Hepatocyte (in vitro differentiated cells): ENCODE data around the gene ATXN1.

Experiments used
- EZH2 ChIP-seq: fragments of 200-600 bp; sonication (generic); IDR thresholded peaks from 2 replicates; pipeline ENCODE4 v1.6.1; 2016; ENCODE audit warnings: antibody characterized with exemption, mild to moderate bottlenecking, borderline replicate concordance
- TF ChIP-seq, protein P1 (sequence below): fragments of 200-600 bp; sonication (generic); IDR thresholded peaks from 2 replicates; pipeline ENCODE4 v1.5.1; 2016; ENCODE audit warnings: antibody characterized with exemption, mild to moderate bottlenecking; ENCODE audit not compliant: poor library complexity

DNA sequence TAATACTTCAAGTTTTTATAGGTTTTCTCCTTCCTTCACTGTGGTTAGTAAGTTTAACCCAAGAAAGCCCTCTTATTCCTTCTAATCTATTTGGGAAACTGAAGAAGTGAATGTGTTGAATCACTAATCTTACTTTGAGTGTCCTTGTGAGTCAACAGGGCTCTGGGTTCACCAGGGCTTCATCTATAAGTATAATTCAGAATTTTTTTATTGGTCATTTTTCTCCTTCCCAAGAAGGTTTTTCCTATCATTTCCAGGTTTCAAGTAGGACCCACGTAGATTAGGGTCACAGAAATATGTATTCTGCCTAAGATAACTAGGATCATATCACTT is 191.1 kb downstream of the ATXN1 start:
- TF ChIP-seq, protein P1, sequence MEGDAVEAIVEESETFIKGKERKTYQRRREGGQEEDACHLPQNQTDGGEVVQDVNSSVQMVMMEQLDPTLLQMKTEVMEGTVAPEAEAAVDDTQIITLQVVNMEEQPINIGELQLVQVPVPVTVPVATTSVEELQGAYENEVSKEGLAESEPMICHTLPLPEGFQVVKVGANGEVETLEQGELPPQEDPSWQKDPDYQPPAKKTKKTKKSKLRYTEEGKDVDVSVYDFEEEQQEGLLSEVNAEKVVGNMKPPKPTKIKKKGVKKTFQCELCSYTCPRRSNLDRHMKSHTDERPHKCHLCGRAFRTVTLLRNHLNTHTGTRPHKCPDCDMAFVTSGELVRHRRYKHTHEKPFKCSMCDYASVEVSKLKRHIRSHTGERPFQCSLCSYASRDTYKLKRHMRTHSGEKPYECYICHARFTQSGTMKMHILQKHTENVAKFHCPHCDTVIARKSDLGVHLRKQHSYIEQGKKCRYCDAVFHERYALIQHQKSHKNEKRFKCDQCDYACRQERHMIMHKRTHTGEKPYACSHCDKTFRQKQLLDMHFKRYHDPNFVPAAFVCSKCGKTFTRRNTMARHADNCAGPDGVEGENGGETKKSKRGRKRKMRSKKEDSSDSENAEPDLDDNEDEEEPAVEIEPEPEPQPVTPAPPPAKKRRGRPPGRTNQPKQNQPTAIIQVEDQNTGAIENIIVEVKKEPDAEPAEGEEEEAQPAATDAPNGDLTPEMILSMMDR: no peak
- no peak for TF ChIP-seq EZH2
